ENCODE results near the gene MPRIP.
"Not testable (repeated sequence)": the region's sequence is repeated elsewhere in the genome, so short reads cannot be mapped to it uniquely, and the experiment has no call there.

Gene MPRIP

GRCh38 chr17:17153709-17154108 is 111.5 kb downstream of the MPRIP start:
- DNase-seq: no peak

GRCh38 chr17:17154556-17154955 is 112.3 kb downstream of the MPRIP start:
- DNase-seq: no peak

GRCh38 chr17:17154981-17155380 is 112.7 kb downstream of the MPRIP start:
- DNase-seq: no peak

GRCh38 chr17:17155568-17155967 is 113.3 kb downstream of the MPRIP start:
- DNase-seq: no peak

GRCh38 chr17:17156107-17156506 is 113.8 kb downstream of the MPRIP start:
- no peak for DNase-seq

GRCh38 chr17:17156511-17156910 is 114.3 kb downstream of the MPRIP start:
- DNase-seq: no peak

- no peak for DNase-seq
Measured at GRCh38 chr17:17157041-17157440, 114.8 kb downstream of the MPRIP start.

GRCh38 chr17:17158506-17158905 is 116.2 kb downstream of the MPRIP start:
- not testable (repeated sequence) for DNase-seq

- DNase-seq: no peak
Measured at GRCh38 chr17:17159571-17159970, 117.3 kb downstream of the MPRIP start.

- no peak for DNase-seq
Measured at GRCh38 chr17:17161121-17161520, 118.9 kb downstream of the MPRIP start.

- no peak for DNase-seq
Measured at GRCh38 chr17:17161759-17162158, 119.5 kb downstream of the MPRIP start.

- no peak for DNase-seq
Measured at GRCh38 chr17:17164156-17164555, 121.9 kb downstream of the MPRIP start.

GRCh38 chr17:17164676-17165075 is 122.4 kb downstream of the MPRIP start:
- DNase-seq: no peak

GRCh38 chr17:17165666-17166308 is 123.5 kb downstream of the MPRIP start:
- DNase-seq: no peak

- DNase-seq: no peak
Measured at GRCh38 chr17:17166446-17166845, 124.2 kb downstream of the MPRIP start.

- no peak for DNase-seq
Measured at GRCh38 chr17:17167356-17167755, 125.1 kb downstream of the MPRIP start.

- DNase-seq: no peak
Measured at GRCh38 chr17:17167986-17168385, 125.7 kb downstream of the MPRIP start.

GRCh38 chr17:17168401-17168800 is 126.1 kb downstream of the MPRIP start:
- no peak for DNase-seq

GRCh38 chr17:17169396-17169795 is 127.1 kb downstream of the MPRIP start:
- no peak for DNase-seq

GRCh38 chr17:17170346-17170985 is 128.2 kb downstream of the MPRIP start:
- no peak for DNase-seq

- DNase-seq: no peak
Measured at GRCh38 chr17:17171186-17171585, 128.9 kb downstream of the MPRIP start.

GRCh38 chr17:17172001-17172939 is 130.0 kb downstream of the MPRIP start:
- peak; percentile 3 for DNase-seq

GRCh38 chr17:17172990-17173389 is 130.7 kb downstream of the MPRIP start:
- DNase-seq: peak; percentile 86

GRCh38 chr17:17173921-17174320 is 131.7 kb downstream of the MPRIP start:
- DNase-seq: no peak
